ENCODE measurements around the gene IRX4.

Gene IRX4

GRCh38 chr5:1889321-1890065, 6.8 kb upstream of the IRX4 start:
- no peak for DNase-seq

GRCh38 chr5:1888541-1889251, 6.0 kb upstream of the IRX4 start:
- no peak for DNase-seq

GRCh38 chr5:1887588-1888360, 5.0 kb upstream of the IRX4 start:
- no peak for DNase-seq

GRCh38 chr5:1886846-1887587, 4.3 kb upstream of the IRX4 start:
- DNase-seq, result no peak

- DNase-seq, result no peak
Measured at GRCh38 chr5:1885868-1886845, 3.4 kb upstream of the IRX4 start.

GRCh38 chr5:1885404-1885755, 2.7 kb upstream of the IRX4 start:
- no peak for DNase-seq

GRCh38 chr5:1884678-1885403, 2.1 kb upstream of the IRX4 start:
- DNase-seq, result no peak

GRCh38 chr5:1883925-1884677, 1.4 kb upstream of the IRX4 start:
- DNase-seq, result no peak

GRCh38 chr5:1883120-1883924, 597 bp upstream of the IRX4 start:
- no peak for DNase-seq

GRCh38 chr5:1881731-1882336, 891 bp downstream of the IRX4 start:
- DNase-seq, result no peak

GRCh38 chr5:1881098-1881572, 1.6 kb downstream of the IRX4 start:
- DNase-seq, result no peak

- DNase-seq, result no peak
Measured at GRCh38 chr5:1880377-1881025, 2.2 kb downstream of the IRX4 start.

GRCh38 chr5:1879292-1880263, 3.1 kb downstream of the IRX4 start:
- DNase-seq, result no peak

- no peak for DNase-seq
Measured at GRCh38 chr5:1878050-1878849, 4.5 kb downstream of the IRX4 start.

- DNase-seq, result no peak
Measured at GRCh38 chr5:1877103-1878049, 5.3 kb downstream of the IRX4 start.
